Neuron (in vitro differentiated cells): ENCODE results near the gene TLE5.
A peak's percentile ranks its signal among the peaks of the same experiment; 100 is the strongest.

Source experiments
- H2AFZ ChIP-seq: one replicate; pipeline ENCODE4 v1.6.1; 2013; ENCODE audit warnings: low read depth, mild to moderate bottlenecking, inconsistent platforms, low read length, moderate library complexity
- H3K27me3 ChIP-seq: one replicate; pipeline ENCODE4 v1.6.1; 2013; ENCODE audit warnings: low read length; ENCODE audit not compliant: insufficient read depth
- H3K36me3 ChIP-seq: one replicate; pipeline ENCODE4 v1.6.1; 2013; ENCODE audit warnings: low read length; ENCODE audit not compliant: insufficient read depth
- H3K4me1 ChIP-seq: one replicate; pipeline ENCODE4 v1.6.1; 2013; ENCODE audit warnings: low read length; ENCODE audit not compliant: insufficient read depth
- H3K4me3 ChIP-seq: 2 replicates; pipeline ENCODE4 v1.5.1; 2013; ENCODE audit warnings: mild to moderate bottlenecking, low read length, moderate library complexity
- H3K9me3 ChIP-seq: one replicate; pipeline ENCODE4 v1.6.1; 2013; ENCODE audit warnings: low read length

TLE5 gene

GRCh38 chr19:3065675-3066357 lies 3.5 kb upstream of the TLE5 start:
- peaks cover 8% of the 10 kb centered on the region for H3K27me3 ChIP-seq
- peaks cover 3% of the 10 kb centered on the region for H3K36me3 ChIP-seq
- H3K9me3 ChIP-seq: no peaks in the 10 kb centered on the region
- peaks cover 3% of the 10 kb centered on the region for H3K4me1 ChIP-seq
- H3K4me3 ChIP-seq: no peak overlapping the region
- H2AFZ ChIP-seq: no peak overlapping the region

GRCh38 chr19:3064011-3064330 lies 1.7 kb upstream of the TLE5 start:
- Histone ChIP-seq H2AFZ (no peak overlapping the region), H3K27me3 (peaks cover 8% of the 10 kb centered on the region), H3K4me1 (peaks cover 3% of the 10 kb centered on the region), H3K9me3 (no peaks in the 10 kb centered on the region), H3K4me3 (no peak overlapping the region), H3K36me3 (peaks cover 14% of the 10 kb centered on the region)

DNA sequence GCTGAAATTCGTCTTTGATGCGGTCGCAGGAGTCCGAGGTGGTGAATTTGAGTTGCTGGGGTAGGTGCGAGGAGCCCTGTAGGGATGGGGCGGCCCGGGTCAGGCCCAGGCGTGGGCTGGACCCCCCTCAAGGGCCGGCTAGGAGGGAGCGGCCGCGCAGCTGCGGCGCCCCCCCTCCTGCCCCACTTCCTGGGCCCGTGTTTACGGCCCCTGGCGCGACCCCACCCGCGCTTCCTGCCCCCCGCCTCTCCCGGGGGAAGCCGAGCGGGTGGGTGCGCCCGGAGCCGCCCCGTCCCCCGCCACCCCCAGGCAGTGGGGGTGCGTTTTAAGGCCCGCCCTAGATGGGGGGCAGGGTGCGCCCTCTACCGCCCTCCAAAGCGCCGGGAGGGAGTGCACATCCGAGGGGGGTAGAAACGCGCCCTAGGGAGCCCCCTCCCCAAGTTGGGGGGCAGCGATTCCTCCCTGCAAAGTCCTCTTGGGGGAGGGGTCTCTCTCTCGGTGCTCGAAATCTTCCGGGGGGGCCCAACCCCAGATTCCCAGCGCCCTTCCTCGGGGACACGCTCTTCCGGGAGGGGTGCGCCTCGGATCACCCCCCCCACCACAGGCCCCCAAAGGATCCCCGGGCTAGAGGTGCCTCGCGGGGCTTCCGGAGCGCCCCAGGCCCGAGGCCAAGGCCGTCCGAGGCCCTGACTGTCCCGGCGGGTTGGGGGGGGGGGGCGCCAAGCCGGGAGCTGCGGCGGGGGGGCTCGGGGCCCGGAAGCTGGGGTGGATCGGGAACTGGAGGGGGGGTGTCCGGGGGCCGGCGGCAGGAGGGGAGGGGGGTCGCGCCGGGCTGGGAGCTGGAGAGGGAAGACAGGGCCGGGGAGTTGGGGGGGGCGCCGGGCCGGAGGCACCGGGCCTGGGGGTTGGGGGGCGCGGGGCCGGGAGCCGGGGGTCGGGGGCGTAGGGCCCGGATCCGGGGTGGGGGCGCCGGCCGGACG lies 823 bp downstream of the TLE5 start:
- peaks cover 13% of the 10 kb centered on the region for H3K4me1 ChIP-seq
- H3K27me3 ChIP-seq: peaks cover 3% of the 10 kb centered on the region

DNA sequence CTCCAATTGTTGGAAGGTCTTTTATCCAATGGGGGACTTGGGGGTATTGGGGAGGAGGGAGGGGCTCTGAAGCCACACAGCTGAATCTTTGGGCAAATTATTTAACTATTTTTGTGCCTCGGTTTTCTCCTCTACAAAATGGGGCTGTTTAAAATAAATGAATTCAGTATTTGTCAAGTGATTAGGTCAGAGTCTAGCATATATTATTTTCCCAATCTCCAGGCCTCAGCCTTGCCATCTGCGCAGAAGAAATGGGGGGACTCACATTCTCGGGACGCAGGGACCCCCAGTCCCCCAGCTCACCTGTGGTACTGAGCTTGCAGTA lies 1.5 kb downstream of the TLE5 start:
- Histone ChIP-seq H3K36me3 (peaks cover 25% of the 10 kb centered on the region), H3K9me3 (no peaks in the 10 kb centered on the region), H2AFZ (no peak overlapping the region), H3K4me1 (peaks cover 15% of the 10 kb centered on the region), H3K27me3 (peaks cover 3% of the 10 kb centered on the region), H3K4me3 (peak overlapping the region; percentile 64)

More for the DNA sequence above, 823 bp downstream of the TLE5 start:
- peak overlapping the region; percentile 64 for H3K4me3 ChIP-seq
- peaks cover 22% of the 10 kb centered on the region for H3K36me3 ChIP-seq
- no peaks in the 10 kb centered on the region for H3K9me3 ChIP-seq
- H2AFZ ChIP-seq: no peak overlapping the region

- Histone ChIP-seq H3K4me1 (peaks cover 15% of the 10 kb centered on the region), H2AFZ (no peak overlapping the region), H3K27me3 (peaks cover 3% of the 10 kb centered on the region), H3K36me3 (peaks cover 32% of the 10 kb centered on the region), H3K9me3 (no peaks in the 10 kb centered on the region), H3K4me3 (no peak overlapping the region)
Measured at GRCh38 chr19:3059653-3060052, 2.6 kb downstream of the TLE5 start.

DNA sequence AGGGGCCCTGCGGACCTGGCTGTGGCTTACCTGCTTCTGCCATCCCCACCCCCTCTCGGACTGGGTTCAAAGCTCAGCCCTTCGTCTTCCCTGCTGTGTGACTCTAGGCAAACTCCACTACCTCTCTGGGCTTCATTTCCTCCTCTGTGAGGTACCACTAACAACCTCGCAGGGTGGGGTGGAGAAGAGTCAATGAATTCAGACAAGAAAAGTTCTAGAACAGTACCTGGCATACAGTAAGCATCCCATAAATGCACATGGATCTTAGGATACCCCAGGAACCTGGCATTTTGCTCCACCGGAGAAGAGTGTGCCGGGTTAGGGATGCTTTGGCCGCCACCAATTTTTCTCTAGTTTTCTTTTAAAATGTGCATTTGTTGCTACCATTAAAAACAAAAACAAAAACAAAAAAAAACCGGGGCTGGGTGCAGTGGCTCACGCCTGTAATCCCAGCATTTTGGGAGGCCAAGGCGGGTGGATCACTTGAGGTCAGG lies 3.4 kb downstream of the TLE5 start:
- peaks cover 37% of the 10 kb centered on the region for H3K36me3 ChIP-seq
- H3K4me1 ChIP-seq: peaks cover 15% of the 10 kb centered on the region
- H3K27me3 ChIP-seq: no peaks in the 10 kb centered on the region
- H3K4me3 ChIP-seq: no peak overlapping the region
- no peak overlapping the region for H2AFZ ChIP-seq
- H3K9me3 ChIP-seq: no peaks in the 10 kb centered on the region

DNA sequence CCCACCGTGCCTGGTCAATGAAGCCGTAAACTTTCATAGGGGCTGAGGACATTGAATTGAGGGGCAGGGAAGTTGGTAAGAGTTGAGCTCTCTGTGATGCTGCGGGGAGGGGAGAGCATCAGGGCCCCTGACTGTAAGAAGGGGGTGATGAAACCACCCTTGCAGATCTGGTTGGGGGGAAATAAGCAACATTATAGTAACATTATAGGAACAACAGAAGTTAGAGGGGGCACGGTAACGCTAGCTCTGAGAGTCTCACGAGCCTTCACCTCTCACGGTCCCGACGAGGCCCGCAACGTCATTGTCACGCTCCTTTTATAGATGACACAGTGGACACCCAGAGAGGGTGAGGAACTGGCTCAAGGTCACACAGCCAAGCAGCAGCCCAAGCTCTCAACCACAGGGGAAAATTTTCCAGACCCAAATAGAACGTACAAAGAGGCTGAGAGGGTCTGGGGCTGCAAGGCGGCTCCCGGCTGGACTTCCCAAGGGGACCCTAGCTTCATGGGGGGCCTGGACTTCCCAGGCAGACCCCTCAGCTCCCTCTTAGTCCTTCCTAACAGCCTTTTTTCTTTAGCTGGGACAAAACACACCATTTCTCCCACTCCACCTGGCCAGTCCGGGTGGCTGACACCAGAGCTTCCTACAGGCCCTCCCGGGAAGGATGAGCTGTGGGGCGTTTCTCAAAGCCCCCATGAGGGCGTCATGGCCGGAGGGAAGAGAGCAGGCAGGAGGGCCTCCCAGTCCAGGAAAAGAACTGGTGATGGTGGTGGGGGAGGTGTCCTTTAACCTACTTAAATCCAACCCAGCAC lies 4.1 kb downstream of the TLE5 start:
- H3K27me3 ChIP-seq: no peaks in the 10 kb centered on the region
- peaks cover 17% of the 10 kb centered on the region for H3K4me1 ChIP-seq
- no peak overlapping the region for H3K4me3 ChIP-seq
- H3K9me3 ChIP-seq: no peaks in the 10 kb centered on the region
- no peak overlapping the region for H2AFZ ChIP-seq
- H3K36me3 ChIP-seq: peaks cover 38% of the 10 kb centered on the region

- Histone ChIP-seq H3K36me3 (peaks cover 40% of the 10 kb centered on the region), H3K27me3 (no peaks in the 10 kb centered on the region), H2AFZ (no peak overlapping the region), H3K4me3 (no peak overlapping the region), H3K9me3 (no peaks in the 10 kb centered on the region), H3K4me1 (peaks cover 17% of the 10 kb centered on the region)
Measured at GRCh38 chr19:3057275-3057714, 5.0 kb downstream of the TLE5 start.

DNA sequence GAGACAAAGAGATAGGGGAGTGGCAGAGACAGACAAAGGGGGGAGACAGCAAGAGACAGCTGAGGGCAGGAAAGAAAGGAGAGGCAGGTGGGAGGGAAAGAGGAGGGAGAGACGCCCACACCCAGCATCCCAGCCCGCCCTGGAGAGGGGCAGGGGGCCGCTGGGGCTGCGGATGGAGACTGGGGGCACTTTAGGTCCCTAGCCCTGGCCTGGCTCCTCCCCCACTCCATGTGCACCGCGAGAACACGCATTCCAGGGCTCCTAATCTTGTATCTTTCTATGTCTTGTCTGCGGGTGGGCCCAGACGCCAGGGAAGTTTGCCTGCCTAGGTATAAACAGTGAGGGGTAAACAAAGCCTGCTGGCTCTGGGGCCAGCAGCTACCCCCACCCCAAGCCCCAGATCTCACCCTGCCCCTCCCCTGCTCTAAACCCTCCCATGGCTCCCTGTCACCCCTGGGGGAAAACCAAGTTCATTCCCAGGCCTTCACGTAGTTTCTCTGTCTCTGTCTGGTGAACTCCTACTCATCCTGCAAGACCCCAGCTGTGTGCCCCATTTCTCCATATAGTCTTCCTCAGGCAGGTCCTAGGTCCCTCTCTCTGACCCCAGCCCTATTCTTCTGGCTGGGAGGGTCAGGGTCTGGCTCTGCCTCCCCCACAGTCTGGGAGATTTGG lies 5.7 kb downstream of the TLE5 start:
- no peak overlapping the region for H3K4me3 ChIP-seq
- peaks cover 17% of the 10 kb centered on the region for H3K4me1 ChIP-seq
- H3K36me3 ChIP-seq: peaks cover 40% of the 10 kb centered on the region
- H2AFZ ChIP-seq: no peak overlapping the region
- H3K27me3 ChIP-seq: no peaks in the 10 kb centered on the region
- H3K9me3 ChIP-seq: no peaks in the 10 kb centered on the region

- Histone ChIP-seq H3K4me3 (no peak overlapping the region), H3K4me1 (peaks cover 14% of the 10 kb centered on the region), H2AFZ (no peak overlapping the region), H3K27me3 (no peaks in the 10 kb centered on the region), H3K36me3 (peaks cover 38% of the 10 kb centered on the region), H3K9me3 (no peaks in the 10 kb centered on the region)
Measured at GRCh38 chr19:3055741-3056416, 6.4 kb downstream of the TLE5 start.

GRCh38 chr19:3054972-3055740 lies 7.1 kb downstream of the TLE5 start:
- H3K36me3 ChIP-seq: peaks cover 34% of the 10 kb centered on the region
- H3K27me3 ChIP-seq: no peaks in the 10 kb centered on the region
- no peaks in the 10 kb centered on the region for H3K9me3 ChIP-seq
- no peak overlapping the region for H3K4me3 ChIP-seq
- H3K4me1 ChIP-seq: peaks cover 14% of the 10 kb centered on the region
- H2AFZ ChIP-seq: no peak overlapping the region
